Smooth muscle cell (in vitro differentiated cells): ENCODE data around the gene ISG15. TPM values are rescaled to one million over a fixed set of nuclear protein-coding genes. Genes with fewer than 3 reads are reported as not detected.
"Not testable (repeated sequence)": the region's sequence is repeated elsewhere in the genome, so short reads cannot be mapped to it uniquely, and the experiment has no call there.

ENCODE experiments used
- DNase-seq: peaks from one replicate; lab custom pipeline; 2025; ENCODE audit not compliant: unreplicated experiment; lab: John Stamatoyannopoulos, UW
- H2AFZ ChIP-seq: fragments of 200-600 bp; sonication (generic); 2 replicates; pipeline ENCODE4 v1.6.0; 2016; ENCODE audit warnings: antibody characterized with exemption, low read depth, mild to moderate bottlenecking
- H3F3A ChIP-seq: fragments of 200-600 bp; sonication (generic); 2 replicates; pipeline ENCODE4 v1.6.0; 2017; ENCODE audit warnings: antibody characterized with exemption, low read depth
- H3K27ac ChIP-seq: fragments of 200-600 bp; sonication (generic); 2 replicates; pipeline ENCODE4 v1.5.1; 2016; ENCODE audit warnings: low read depth, mild to moderate bottlenecking
- H3K27me3 ChIP-seq: fragments of 200-600 bp; sonication (generic); 2 replicates; pipeline ENCODE4 v1.6.1; 2016; ENCODE audit warnings: low read depth, mild to moderate bottlenecking
- H3K36me3 ChIP-seq: fragments of 200-600 bp; sonication (generic); 2 replicates; pipeline ENCODE4 v1.5.1; 2016; ENCODE audit warnings: low read depth
- H3K4me1 ChIP-seq: fragments of 200-600 bp; sonication (generic); 2 replicates; pipeline ENCODE4 v1.5.1; 2016; ENCODE audit warnings: low read depth
- H3K4me2 ChIP-seq: fragments of 200-600 bp; sonication (generic); 2 replicates; pipeline ENCODE4 v1.6.0; 2016; ENCODE audit warnings: mild to moderate bottlenecking
- H3K4me3 ChIP-seq: fragments of 200-600 bp; sonication (generic); 2 replicates; pipeline ENCODE4 v1.5.1; 2016; ENCODE audit warnings: mild to moderate bottlenecking
- H3K79me2 ChIP-seq: fragments of 200-600 bp; sonication (generic); 2 replicates; pipeline ENCODE4 v1.6.0; 2016; ENCODE audit warnings: low read depth, mild to moderate bottlenecking
- H3K9ac ChIP-seq: fragments of 200-600 bp; sonication (generic); 2 replicates; pipeline ENCODE4 v1.6.0; 2016; ENCODE audit warnings: low read depth
- H3K9me3 ChIP-seq: fragments of 200-600 bp; sonication (generic); replicated peaks from 2 replicates; pipeline ENCODE4 v1.5.1; 2016; ENCODE audit warnings: low read depth
- H4K20me1 ChIP-seq: fragments of 200-600 bp; sonication (generic); 2 replicates; pipeline ENCODE4 v1.6.0; 2016; ENCODE audit warnings: low read depth
- WGBS: methylation state at CpG from one replicate; pipeline ENCODE4 v1.1.7; 2016; ENCODE audit warnings: low lambda C conversion rate; 5-methylcytosine and 5-hydroxymethylcytosine counted together
- polyA plus RNA-seq: library from polyadenylated mRNA; unstranded; fragments of >200 nt; fragmentation: Nextera tagmentation; extraction: Ambion mirVana; gene quantifications from 2 replicates; pipeline ENCODE4 v1.2.1, GENCODE V29; 2016
- total RNA-seq: library from RNA; depleted of rRNA; stranded (reverse); fragments of >200 nt; gene quantifications from 2 replicates; pipeline ENCODE4 v1.2.3, GENCODE V29; 2014
- TF ChIP-seq, protein P1 (sequence below): fragments of 200-600 bp; sonication (generic); IDR thresholded peaks from 2 replicates; pipeline ENCODE4 v1.5.1; 2017; ENCODE audit warnings: borderline replicate concordance, mild to moderate bottlenecking, antibody characterized with exemption; ENCODE audit not compliant: insufficient read depth, poor library complexity, severe bottlenecking

The ISG15 gene
- total and polyA plus RNA-seq, 2 experiments from 2014 or later: 109 to 147 TPM

DNA sequence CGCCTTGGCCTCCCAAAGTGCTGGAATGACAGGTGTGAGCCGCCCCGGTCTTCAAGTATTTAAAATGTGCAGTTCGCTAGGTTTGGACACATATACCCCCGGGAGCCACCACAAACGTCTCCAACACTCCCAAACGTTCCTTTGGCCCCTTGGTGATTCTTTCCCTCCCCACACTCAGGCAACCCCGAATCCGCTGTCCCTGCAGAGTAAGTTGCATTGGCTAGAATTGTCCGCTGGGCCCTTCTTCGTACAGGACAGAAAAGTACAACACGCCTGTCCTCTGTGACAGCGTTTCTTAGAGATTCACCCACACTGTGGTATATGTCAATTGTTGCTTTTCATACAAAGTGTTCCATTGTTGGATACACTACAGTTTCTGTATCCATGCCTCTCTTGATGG lies 28.2 kb upstream of the ISG15 start:
- Histone ChIP-seq H3K4me1 (no peaks in the 10 kb centered on the region), H3K9ac (no peak overlapping the region), H3K27me3 (peaks cover 15% of the 10 kb centered on the region), H3K9me3 (no peaks in the 10 kb centered on the region), H3K79me2 (no peaks in the 10 kb centered on the region), H3K4me3 (no peak overlapping the region), H3K27ac (no peak overlapping the region), H4K20me1 (no peaks in the 10 kb centered on the region), H2AFZ (no peak overlapping the region), H3K4me2 (no peak overlapping the region), H3F3A (no peaks in the 10 kb centered on the region), H3K36me3 (no peaks in the 10 kb centered on the region)
- DNase-seq: no peak
- WGBS: 83% methylated on average over 13 of the region's 13 CpGs
- TF ChIP-seq, protein P1, sequence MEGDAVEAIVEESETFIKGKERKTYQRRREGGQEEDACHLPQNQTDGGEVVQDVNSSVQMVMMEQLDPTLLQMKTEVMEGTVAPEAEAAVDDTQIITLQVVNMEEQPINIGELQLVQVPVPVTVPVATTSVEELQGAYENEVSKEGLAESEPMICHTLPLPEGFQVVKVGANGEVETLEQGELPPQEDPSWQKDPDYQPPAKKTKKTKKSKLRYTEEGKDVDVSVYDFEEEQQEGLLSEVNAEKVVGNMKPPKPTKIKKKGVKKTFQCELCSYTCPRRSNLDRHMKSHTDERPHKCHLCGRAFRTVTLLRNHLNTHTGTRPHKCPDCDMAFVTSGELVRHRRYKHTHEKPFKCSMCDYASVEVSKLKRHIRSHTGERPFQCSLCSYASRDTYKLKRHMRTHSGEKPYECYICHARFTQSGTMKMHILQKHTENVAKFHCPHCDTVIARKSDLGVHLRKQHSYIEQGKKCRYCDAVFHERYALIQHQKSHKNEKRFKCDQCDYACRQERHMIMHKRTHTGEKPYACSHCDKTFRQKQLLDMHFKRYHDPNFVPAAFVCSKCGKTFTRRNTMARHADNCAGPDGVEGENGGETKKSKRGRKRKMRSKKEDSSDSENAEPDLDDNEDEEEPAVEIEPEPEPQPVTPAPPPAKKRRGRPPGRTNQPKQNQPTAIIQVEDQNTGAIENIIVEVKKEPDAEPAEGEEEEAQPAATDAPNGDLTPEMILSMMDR: no peak

GRCh38 chr1:988061-988460 lies 25.2 kb upstream of the ISG15 start:
- H3K27ac ChIP-seq, H4K20me1 ChIP-seq, H2AFZ ChIP-seq, H3F3A ChIP-seq, H3K79me2 ChIP-seq, H3K27me3 ChIP-seq, H3K4me1 ChIP-seq, H3K9me3 ChIP-seq, H3K4me2 ChIP-seq, H3K9ac ChIP-seq, H3K36me3 ChIP-seq, H3K4me3 ChIP-seq, DNase-seq: not testable (repeated sequence)
- 82% methylated on average over 5 of the region's 5 CpGs for WGBS

DNA sequence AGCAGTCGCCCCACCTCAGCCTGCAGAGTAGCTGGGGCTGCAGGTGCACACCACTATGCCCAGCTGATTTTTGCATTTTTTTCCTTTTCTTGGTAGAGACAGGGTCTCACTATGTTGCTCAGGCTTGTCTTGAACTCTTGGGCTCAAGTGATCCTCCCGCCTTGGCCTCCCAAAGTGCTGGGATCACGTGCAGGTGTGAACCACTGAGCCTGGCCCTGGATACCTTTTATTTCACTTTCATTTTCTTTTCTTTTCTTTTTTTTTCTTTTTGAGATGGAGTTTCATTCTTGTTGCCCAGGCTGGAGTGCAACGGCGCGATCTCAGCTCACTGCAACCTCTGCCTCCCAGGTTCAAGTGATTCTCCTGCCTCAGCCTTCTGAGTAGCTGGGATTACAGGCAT lies 22.0 kb upstream of the ISG15 start:
- not testable (repeated sequence) for H3K9me3 ChIP-seq, H2AFZ ChIP-seq, H3K79me2 ChIP-seq, H3F3A ChIP-seq, H3K27me3 ChIP-seq, H3K36me3 ChIP-seq, H3K9ac ChIP-seq, H3K27ac ChIP-seq, DNase-seq, H3K4me2 ChIP-seq, H4K20me1 ChIP-seq, H3K4me3 ChIP-seq, H3K4me1 ChIP-seq
- 90% methylated on average over 6 of the region's 6 CpGs for WGBS

DNA sequence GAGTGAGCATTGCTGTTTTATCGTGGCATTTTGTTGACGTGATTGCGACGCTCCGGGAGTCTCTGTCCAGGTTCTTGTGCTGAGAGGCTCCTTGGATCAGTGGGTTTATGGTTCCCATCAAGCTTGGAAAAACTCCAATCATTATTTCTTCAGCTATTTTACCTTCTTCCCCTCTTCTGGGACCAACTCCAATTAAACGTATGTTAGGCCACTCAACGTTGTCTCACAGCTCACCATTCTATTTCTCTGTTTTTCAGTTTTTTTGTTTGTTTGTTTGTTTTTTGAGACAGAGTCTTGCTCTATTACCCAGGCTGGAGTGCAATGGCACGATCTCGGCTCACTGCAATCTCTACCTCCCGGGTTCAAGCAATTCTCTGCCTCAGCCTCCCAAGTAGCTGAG lies 21.4 kb upstream of the ISG15 start:
- TF ChIP-seq, protein P1: no peak

DNA sequence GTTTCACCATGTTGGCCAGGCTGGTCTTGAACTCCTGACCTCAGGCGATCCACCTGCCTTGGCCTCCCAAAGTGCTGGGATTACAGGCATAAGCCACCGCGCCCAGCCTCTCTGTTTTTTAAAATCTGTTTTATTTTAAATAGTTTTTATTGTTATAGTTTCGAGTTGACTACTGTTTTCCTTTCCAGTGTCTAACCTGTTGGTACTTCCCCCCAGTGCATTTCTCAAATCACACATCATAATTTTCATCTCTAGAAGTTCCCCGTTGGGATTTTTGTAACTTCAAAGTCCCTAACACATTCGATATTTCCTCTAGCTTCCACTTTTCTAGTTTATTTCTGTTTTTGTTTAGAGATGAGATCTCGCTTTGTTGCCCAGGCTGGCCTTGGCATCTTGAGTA lies 20.9 kb upstream of the ISG15 start:
- H3K4me1 ChIP-seq: no peaks in the 10 kb centered on the region
- H3K27ac ChIP-seq: no peak overlapping the region
- H3F3A ChIP-seq: no peaks in the 10 kb centered on the region
- no peak overlapping the region for H3K4me2 ChIP-seq
- H3K79me2 ChIP-seq: no peaks in the 10 kb centered on the region
- H3K36me3 ChIP-seq: no peaks in the 10 kb centered on the region
- H3K4me3 ChIP-seq: no peak overlapping the region
- H3K27me3 ChIP-seq: no peaks in the 10 kb centered on the region
- H2AFZ ChIP-seq: no peak overlapping the region
- DNase-seq: no peak
- WGBS: 89% methylated on average over 7 of the region's 7 CpGs
- H4K20me1 ChIP-seq: peaks cover 7% of the 10 kb centered on the region
- H3K9me3 ChIP-seq: no peaks in the 10 kb centered on the region
- H3K9ac ChIP-seq: no peak overlapping the region
- TF ChIP-seq, protein P1: no peak

More for the DNA sequence above, 21.4 kb upstream of the ISG15 start:
- no peaks in the 10 kb centered on the region for H3K27me3 ChIP-seq
- H3F3A ChIP-seq: no peaks in the 10 kb centered on the region
- H3K9ac ChIP-seq: no peak overlapping the region
- no peak overlapping the region for H3K4me3 ChIP-seq
- H4K20me1 ChIP-seq: peaks cover 2% of the 10 kb centered on the region
- DNase-seq: no peak
- no peak overlapping the region for H3K4me2 ChIP-seq
- no peak overlapping the region for H2AFZ ChIP-seq
- H3K27ac ChIP-seq: no peak overlapping the region
- no peaks in the 10 kb centered on the region for H3K79me2 ChIP-seq
- WGBS: 96% methylated on average over 10 of the region's 10 CpGs
- H3K4me1 ChIP-seq: no peaks in the 10 kb centered on the region
- H3K9me3 ChIP-seq: no peaks in the 10 kb centered on the region
- H3K36me3 ChIP-seq: no peaks in the 10 kb centered on the region
